Neuronal stem cell (in vitro differentiated cells): Measurements from ENCODE around the gene STX18.
A peak's percentile ranks its signal among the peaks of the same experiment; 100 is the strongest.

Source experiments
- DNase-seq: peaks from one replicate; pipeline ENCODE4 v3.0.0-alpha.2; 2013; ENCODE audit warnings: low spot score
- H2AFZ ChIP-seq: one replicate; pipeline ENCODE4 v1.6.1; 2013; ENCODE audit warnings: mild to moderate bottlenecking, low read length, inconsistent platforms
- H2AK5ac ChIP-seq: 2 replicates; pipeline ENCODE4 v1.6.1; 2013; ENCODE audit warnings: low read depth, mild to moderate bottlenecking, inconsistent platforms, low read length, moderate library complexity, mixed read lengths
- H2BK120ac ChIP-seq: 2 replicates; pipeline ENCODE4 v1.6.1; 2013; ENCODE audit warnings: low read depth, mild to moderate bottlenecking, inconsistent platforms, low read length, moderate library complexity, mixed read lengths
- H2BK12ac ChIP-seq: one replicate; pipeline ENCODE4 v1.6.1; 2013; ENCODE audit warnings: low read length, inconsistent platforms
- H2BK15ac ChIP-seq: 2 replicates; pipeline ENCODE4 v1.6.1; 2013; ENCODE audit warnings: mild to moderate bottlenecking, low read length, inconsistent platforms, mixed read lengths
- H2BK5ac ChIP-seq: one replicate; pipeline ENCODE4 v1.6.1; 2013; ENCODE audit warnings: inconsistent platforms, mild to moderate bottlenecking, low read length, moderate library complexity
- H3K14ac ChIP-seq: one replicate; pipeline ENCODE4 v1.6.1; 2013; ENCODE audit warnings: low read length, inconsistent platforms
- H3K18ac ChIP-seq: 2 replicates; pipeline ENCODE4 v1.6.1; 2013; ENCODE audit warnings: low read length, inconsistent platforms
- H3K23ac ChIP-seq: 2 replicates; pipeline ENCODE4 v1.6.1; 2013; ENCODE audit warnings: low read depth, mild to moderate bottlenecking, mixed read lengths, low read length, inconsistent platforms; ENCODE audit not compliant: poor library complexity
- H3K27ac ChIP-seq: replicated peaks from 3 replicates; pipeline ENCODE4 v1.5.1; 2013; ENCODE audit warnings: low read length, inconsistent platforms
- H3K27me3 ChIP-seq, 3 experiments: 2 replicates each; pipeline ENCODE4 v1.6.1; 2013; ENCODE audit warnings: low read length in 3 of 3, mild to moderate bottlenecking in 2 of 3, inconsistent platforms in 1 of 3, low read depth in 1 of 3, mixed read lengths in 1 of 3, moderate library complexity in 1 of 3; ENCODE audit not compliant: control insufficient read depth in 3 of 3, insufficient read depth in 3 of 3
- H3K36me3 ChIP-seq, 2 donors: replicated peaks in 1 of 2; 2 replicates each; pipeline ENCODE4 v1.6.1; 2013; ENCODE audit warnings: low read length in 2 of 2; ENCODE audit not compliant: control insufficient read depth in 2 of 2, insufficient read depth in 2 of 2
- H3K4ac ChIP-seq: 2 replicates; pipeline ENCODE4 v1.6.1; 2013; ENCODE audit warnings: inconsistent platforms, mild to moderate bottlenecking, low read length, moderate library complexity
- H3K4me1 ChIP-seq, 2 donors: 1 replicate in 1 of 2; 2 replicates in 1 of 2; pipeline ENCODE4 v1.6.1; 2013; ENCODE audit warnings: low read length in 2 of 2, low read depth in 1 of 2; ENCODE audit not compliant: control insufficient read depth in 2 of 2, insufficient read depth in 1 of 2
- H3K4me2 ChIP-seq: one replicate; pipeline ENCODE4 v1.6.1; 2013; ENCODE audit warnings: mild to moderate bottlenecking, low read length, inconsistent platforms; ENCODE audit not compliant: insufficient read depth, poor library complexity, severe bottlenecking
- H3K4me3 ChIP-seq, 2 donors: 2 replicates each; pipeline ENCODE4 v1.5.1; 2013; ENCODE audit warnings: low read length in 2 of 2, mild to moderate bottlenecking in 2 of 2, inconsistent platforms in 1 of 2, moderate library complexity in 1 of 2
- H3K79me1 ChIP-seq: one replicate; pipeline ENCODE4 v1.6.1; 2013; ENCODE audit warnings: low read depth, mild to moderate bottlenecking, inconsistent platforms, low read length, moderate library complexity
- H3K9ac ChIP-seq: one replicate; pipeline ENCODE4 v1.6.1; 2013; ENCODE audit warnings: mild to moderate bottlenecking, low read depth, low read length, inconsistent platforms; ENCODE audit not compliant: poor library complexity
- H3K9me3 ChIP-seq, 2 donors: replicated peaks in 1 of 2; 2 replicates each; pipeline versions ENCODE3 to v1.6.1; 2013; ENCODE audit warnings: low read length in 2 of 2, mild to moderate bottlenecking in 2 of 2, inconsistent platforms in 1 of 2, low read depth in 1 of 2, mixed read lengths in 1 of 2, moderate library complexity in 1 of 2; ENCODE audit not compliant: control insufficient read depth in 2 of 2, insufficient read depth in 1 of 2
- H4K8ac ChIP-seq: one replicate; pipeline ENCODE4 v1.6.1; 2013; ENCODE audit warnings: low read depth, mild to moderate bottlenecking, inconsistent platforms, low read length, moderate library complexity
- H4K91ac ChIP-seq: one replicate; pipeline ENCODE4 v1.6.1; 2013; ENCODE audit warnings: low read length, low read depth, mild to moderate bottlenecking, inconsistent platforms; ENCODE audit not compliant: poor library complexity
- WGBS, 2 donors: extraction: QIAGEN DNeasy Blood & Tissue Kit; methylation state at CpG; one replicate each; pipeline ENCODE4 v1.1.7; 2013; ENCODE audit warnings: missing lambda C conversion rate in 2 of 2, mixed read lengths in 1 of 2; ENCODE audit not compliant: insufficient read length in 2 of 2, insufficient replicate concordance in 1 of 2; ENCODE audit errors: extremely low coverage in 2 of 2; 5-methylcytosine and 5-hydroxymethylcytosine counted together

STX18 gene

GRCh38 chr4:4413373-4413725 lies 128.5 kb downstream of the STX18 start:
- no peak overlapping the region for H4K91ac ChIP-seq
- no peak overlapping the region for H3K27ac ChIP-seq
- H2BK120ac ChIP-seq, result no peak overlapping the region
- no peaks in the 10 kb centered on the region for H3K4me1 ChIP-seq
- H3K79me1 ChIP-seq, result no peaks in the 10 kb centered on the region
- H3K4me3 ChIP-seq, result no peak overlapping the region
- no peak overlapping the region for H3K9ac ChIP-seq
- H3K9me3 ChIP-seq, result peaks cover 0 to 8% of the 10 kb centered on the region in 2 donors
- H2BK15ac ChIP-seq, result no peak overlapping the region
- WGBS, 2 donors, result no CpG with 5 or more reads among the region's 10 CpGs
- H3K4me2 ChIP-seq, result no peak overlapping the region
- H3K4ac ChIP-seq, result no peak overlapping the region
- peak overlapping the region; percentile 56 for H2AK5ac ChIP-seq
- peak overlapping the region; percentile 17 for H4K8ac ChIP-seq
- peaks cover 12 to 24% of the 10 kb centered on the region in 2 donors for H3K36me3 ChIP-seq
- H3K18ac ChIP-seq, result no peak overlapping the region
- H2BK12ac ChIP-seq, result no peak overlapping the region
- H3K23ac ChIP-seq, result no peak overlapping the region
- no peak overlapping the region for H2AFZ ChIP-seq
- DNase-seq, result no peak
- H3K27me3 ChIP-seq, result no peaks in the 10 kb centered on the region
- no peak overlapping the region for H3K14ac ChIP-seq
- peak overlapping the region; percentile 48 for H2BK5ac ChIP-seq

GRCh38 chr4:4412641-4413372 lies 129.0 kb downstream of the STX18 start:
- Histone ChIP-seq H2AK5ac (peak overlapping the region; percentile 56), H3K4me3 (no peak overlapping the region), H3K23ac (no peak overlapping the region), H3K27me3 (no peaks in the 10 kb centered on the region), H3K14ac (no peak overlapping the region), H3K27ac (no peak overlapping the region), H3K18ac (no peak overlapping the region), H3K79me1 (no peaks in the 10 kb centered on the region), H2BK15ac (no peak overlapping the region), H2BK5ac (peak overlapping the region; percentile 48), H3K9ac (no peak overlapping the region), H3K36me3 (peaks cover 12 to 22% of the 10 kb centered on the region in 2 donors), H3K4me2 (no peak overlapping the region), H3K4me1 (no peaks in the 10 kb centered on the region), H2AFZ (no peak overlapping the region), H2BK12ac (no peak overlapping the region), H3K9me3 (peaks cover 0 to 8% of the 10 kb centered on the region in 2 donors), H4K8ac (no peak overlapping the region), H2BK120ac (no peak overlapping the region), H4K91ac (no peak overlapping the region), H3K4ac (no peak overlapping the region)
- no peak for DNase-seq
- whole genome bisulfite sequencing, 2 donors, result no CpG with 5 or more reads among the region's 19 CpGs

GRCh38 chr4:4411906-4412305 lies 129.9 kb downstream of the STX18 start:
- H3K18ac ChIP-seq, result no peak overlapping the region
- no peaks in the 10 kb centered on the region for H3K27me3 ChIP-seq
- no CpG with 5 or more reads among the region's 15 CpGs for WGBS, 2 donors
- H3K4ac ChIP-seq, result no peak overlapping the region
- no peaks in the 10 kb centered on the region for H3K79me1 ChIP-seq
- H3K4me3 ChIP-seq, result no peak overlapping the region
- no peak overlapping the region for H3K14ac ChIP-seq
- H2BK12ac ChIP-seq, result no peak overlapping the region
- peaks cover 4 to 7% of the 10 kb centered on the region in 2 donors for H3K4me1 ChIP-seq
- no peak overlapping the region for H3K9ac ChIP-seq
- no peak overlapping the region for H2AFZ ChIP-seq
- no peak overlapping the region for H4K91ac ChIP-seq
- H3K23ac ChIP-seq, result peak overlapping the region; percentile 85
- H3K36me3 ChIP-seq, result peaks cover 7 to 21% of the 10 kb centered on the region in 2 donors
- H2BK15ac ChIP-seq, result no peak overlapping the region
- H2AK5ac ChIP-seq, result no peak overlapping the region
- no peak for DNase-seq
- peaks cover 0 to 8% of the 10 kb centered on the region in 2 donors for H3K9me3 ChIP-seq
- no peak overlapping the region for H2BK120ac ChIP-seq
- H4K8ac ChIP-seq, result peak overlapping the region; percentile 96
- no peak overlapping the region for H3K4me2 ChIP-seq
- no peak overlapping the region for H2BK5ac ChIP-seq
- no peak overlapping the region for H3K27ac ChIP-seq

GRCh38 chr4:4410271-4410670 lies 131.6 kb downstream of the STX18 start:
- no peaks in the 10 kb centered on the region for H3K27me3 ChIP-seq
- no peak overlapping the region for H2BK12ac ChIP-seq

More at GRCh38 chr4:4410271-4410670, 131.6 kb downstream of the STX18 start:
- Histone ChIP-seq H2BK15ac (no peak overlapping the region), H3K36me3 (peaks cover 0 to 15% of the 10 kb centered on the region in 2 donors), H3K9ac (no peak overlapping the region), H2BK5ac (no peak overlapping the region), H3K79me1 (no peaks in the 10 kb centered on the region), H3K4me3 (peak overlapping the region in 1 of 2 donors; percentile 1), H4K8ac (peak overlapping the region; percentile 96), H2AFZ (no peak overlapping the region), H3K4ac (no peak overlapping the region), H3K9me3 (peaks cover 0 to 3% of the 10 kb centered on the region in 2 donors), H3K23ac (peak overlapping the region; percentile 75), H3K14ac (no peak overlapping the region), H3K4me2 (no peak overlapping the region), H3K18ac (no peak overlapping the region), H2BK120ac (no peak overlapping the region), H2AK5ac (no peak overlapping the region), H3K4me1 (peaks cover 4 to 9% of the 10 kb centered on the region in 2 donors), H3K27ac (no peak overlapping the region), H4K91ac (no peak overlapping the region)
- no CpG with 5 or more reads among the region's 15 CpGs for WGBS, 2 donors
- DNase-seq, result no peak
